Hepatocyte (in vitro differentiated cells): ENCODE data around the gene ANO2. TPM values are rescaled to one million over a fixed set of nuclear protein-coding genes. Genes with fewer than 3 reads are reported as not detected.

ENCODE experiments used
- DNase-seq: peaks from one replicate; pipeline ENCODE4 v3.0.0-alpha.2; 2016; ENCODE audit warnings: low spot score
- H2AFZ ChIP-seq: fragments of 200-600 bp; sonication (generic); 2 replicates; pipeline ENCODE4 v1.6.0; 2016; ENCODE audit warnings: antibody characterized with exemption, mild to moderate bottlenecking
- H3K27ac ChIP-seq: fragments of 200-600 bp; sonication (generic); 2 replicates; pipeline ENCODE4 v1.5.1; 2016; ENCODE audit warnings: mild to moderate bottlenecking
- H3K27me3 ChIP-seq: fragments of 200-600 bp; sonication (generic); 2 replicates; pipeline ENCODE4 v1.6.1; 2016
- H3K36me3 ChIP-seq: fragments of 200-600 bp; sonication (generic); replicated peaks from 2 replicates; pipeline ENCODE4 v1.5.1; 2016; ENCODE audit warnings: low read depth; ENCODE audit not compliant: insufficient read depth
- H3K4me1 ChIP-seq: fragments of 200-600 bp; sonication (generic); 2 replicates; pipeline ENCODE4 v1.5.1; 2016; ENCODE audit warnings: mild to moderate bottlenecking, moderate library complexity; ENCODE audit not compliant: insufficient read depth
- H3K4me2 ChIP-seq: fragments of 200-600 bp; sonication (generic); 2 replicates; pipeline ENCODE4 v1.6.0; 2016
- H3K4me3 ChIP-seq: fragments of 200-600 bp; sonication (generic); 2 replicates; pipeline ENCODE4 v1.5.1; 2016; ENCODE audit warnings: mild to moderate bottlenecking
- H3K79me2 ChIP-seq: fragments of 200-600 bp; sonication (generic); 2 replicates; pipeline ENCODE4 v1.6.0; 2017; ENCODE audit warnings: mild to moderate bottlenecking
- H3K9me2 ChIP-seq: fragments of 200-600 bp; sonication (generic); replicated peaks from 2 replicates; pipeline ENCODE4 v1.6.0; 2017; ENCODE audit warnings: mild to moderate bottlenecking; ENCODE audit not compliant: insufficient read depth
- H3K9me3 ChIP-seq: fragments of 200-600 bp; sonication (generic); 2 replicates; pipeline ENCODE4 v1.5.1; 2016; ENCODE audit warnings: low read depth, mild to moderate bottlenecking
- H4K20me1 ChIP-seq: fragments of 200-600 bp; sonication (generic); 2 replicates; pipeline ENCODE4 v1.6.0; 2016; ENCODE audit warnings: mild to moderate bottlenecking; ENCODE audit not compliant: insufficient read depth, poor library complexity, severe bottlenecking
- CTCF ChIP-seq: fragments of 200-600 bp; sonication (generic); IDR thresholded peaks from 2 replicates; pipeline ENCODE4 v1.5.1; 2016; ENCODE audit warnings: antibody characterized with exemption, mild to moderate bottlenecking; ENCODE audit not compliant: poor library complexity
- EZH2 ChIP-seq: fragments of 200-600 bp; sonication (generic); IDR thresholded peaks from 2 replicates; pipeline ENCODE4 v1.6.1; 2016; ENCODE audit warnings: antibody characterized with exemption, mild to moderate bottlenecking, borderline replicate concordance
- EZH2phosphoT487 ChIP-seq: fragments of 200-600 bp; sonication (generic); IDR thresholded peaks from one replicate; pipeline ENCODE4 v1.6.1; 2018; ENCODE audit warnings: antibody characterized with exemption, mild to moderate bottlenecking, low read depth, moderate library complexity; ENCODE audit not compliant: unreplicated experiment, severe bottlenecking
- WGBS: methylation state at CpG from one replicate; pipeline ENCODE4 v1.1.6; 2016; ENCODE audit warnings: low lambda C conversion rate; ENCODE audit errors: missing lambda C conversion rate; 5-methylcytosine and 5-hydroxymethylcytosine counted together
- polyA plus RNA-seq: library from polyadenylated mRNA; unstranded; fragments of >200 nt; fragmentation: Nextera tagmentation; extraction: Ambion mirVana; gene quantifications from 2 replicates; pipeline ENCODE4 v1.2.1, GENCODE V29; 2016
- total RNA-seq: library from RNA; depleted of rRNA; stranded (reverse); fragments of >200 nt; gene quantifications from 2 replicates; pipeline ENCODE4 v1.2.3, GENCODE V29; 2014

Gene ANO2
- total and polyA plus RNA-seq, 2 experiments from 2014 or later = 1.0 to 1.9 TPM

- Histone ChIP-seq H4K20me1 (no peaks in the 10 kb centered on the region), H3K4me2 (no peak overlapping the region), H3K36me3 (no peaks in the 10 kb centered on the region), H3K4me1 (no peaks in the 10 kb centered on the region), H3K9me2 (no peaks in the 10 kb centered on the region), H3K9me3 (no peaks in the 10 kb centered on the region), H3K79me2 (no peaks in the 10 kb centered on the region), H2AFZ (no peak overlapping the region), H3K27me3 (peaks cover 2% of the 10 kb centered on the region), H3K4me3 (no peak overlapping the region), H3K27ac (no peak overlapping the region)
- TF ChIP-seq EZH2 (no peak), EZH2phosphoT487 (no peak), CTCF (no peak)
- no peak for DNase-seq
- 85% methylated on average over 11 of the region's 11 CpGs for WGBS
Observed at GRCh38 chr12:5914387-5915149, 30.5 kb downstream of the ANO2 start.

GRCh38 chr12:5913387-5913786 lies 31.7 kb downstream of the ANO2 start:
- Histone ChIP-seq H3K4me2 (no peak overlapping the region), H3K4me3 (no peak overlapping the region), H3K4me1 (no peaks in the 10 kb centered on the region), H3K9me2 (no peaks in the 10 kb centered on the region), H3K9me3 (no peaks in the 10 kb centered on the region), H3K79me2 (no peaks in the 10 kb centered on the region), H3K27ac (no peak overlapping the region), H4K20me1 (no peaks in the 10 kb centered on the region), H3K27me3 (peaks cover 2% of the 10 kb centered on the region), H2AFZ (no peak overlapping the region), H3K36me3 (no peaks in the 10 kb centered on the region)
- 92% methylated on average over 9 of the region's 9 CpGs for WGBS
- DNase-seq = no peak
- TF ChIP-seq CTCF = no peak

- H3K27me3 ChIP-seq = peaks cover 2% of the 10 kb centered on the region
- no peaks in the 10 kb centered on the region for H3K9me2 ChIP-seq
- H3K27ac ChIP-seq = no peak overlapping the region
- TF ChIP-seq EZH2phosphoT487 = no peak
- TF ChIP-seq CTCF = peak; percentile 26
- WGBS = 75% methylated on average over 18 of the region's 19 CpGs
- H3K79me2 ChIP-seq = no peaks in the 10 kb centered on the region
- H3K36me3 ChIP-seq = no peaks in the 10 kb centered on the region
- no peak for DNase-seq
- H3K4me2 ChIP-seq = no peak overlapping the region
- no peak overlapping the region for H2AFZ ChIP-seq
- no peaks in the 10 kb centered on the region for H4K20me1 ChIP-seq
- H3K9me3 ChIP-seq = no peaks in the 10 kb centered on the region
- no peaks in the 10 kb centered on the region for H3K4me1 ChIP-seq
- H3K4me3 ChIP-seq = no peak overlapping the region
Observed at GRCh38 chr12:5912437-5913334, 32.4 kb downstream of the ANO2 start.
